ENCODE data around the gene PAK1.

Gene PAK1

DNA sequence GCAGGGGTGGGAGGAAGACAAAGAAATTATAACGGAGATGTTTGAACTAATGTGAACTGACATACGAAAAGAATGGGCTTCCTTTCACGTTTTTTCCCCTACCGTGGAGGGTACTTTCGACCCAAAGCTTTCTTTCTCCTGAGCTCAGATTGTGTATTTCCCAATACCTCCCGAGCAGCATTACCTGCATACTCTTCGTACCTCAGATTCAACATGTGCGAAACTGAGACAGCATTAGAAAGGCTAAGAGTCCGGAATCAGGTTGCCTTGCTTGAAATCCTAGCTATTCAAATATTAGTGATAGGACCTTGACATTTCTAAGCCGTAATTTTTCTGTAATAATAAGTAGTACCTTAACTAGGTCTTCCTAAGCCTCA, 778 bp upstream of the PAK1 start:
- no peak for DNase-seq (ENCODE audit: low spot score)

DNA sequence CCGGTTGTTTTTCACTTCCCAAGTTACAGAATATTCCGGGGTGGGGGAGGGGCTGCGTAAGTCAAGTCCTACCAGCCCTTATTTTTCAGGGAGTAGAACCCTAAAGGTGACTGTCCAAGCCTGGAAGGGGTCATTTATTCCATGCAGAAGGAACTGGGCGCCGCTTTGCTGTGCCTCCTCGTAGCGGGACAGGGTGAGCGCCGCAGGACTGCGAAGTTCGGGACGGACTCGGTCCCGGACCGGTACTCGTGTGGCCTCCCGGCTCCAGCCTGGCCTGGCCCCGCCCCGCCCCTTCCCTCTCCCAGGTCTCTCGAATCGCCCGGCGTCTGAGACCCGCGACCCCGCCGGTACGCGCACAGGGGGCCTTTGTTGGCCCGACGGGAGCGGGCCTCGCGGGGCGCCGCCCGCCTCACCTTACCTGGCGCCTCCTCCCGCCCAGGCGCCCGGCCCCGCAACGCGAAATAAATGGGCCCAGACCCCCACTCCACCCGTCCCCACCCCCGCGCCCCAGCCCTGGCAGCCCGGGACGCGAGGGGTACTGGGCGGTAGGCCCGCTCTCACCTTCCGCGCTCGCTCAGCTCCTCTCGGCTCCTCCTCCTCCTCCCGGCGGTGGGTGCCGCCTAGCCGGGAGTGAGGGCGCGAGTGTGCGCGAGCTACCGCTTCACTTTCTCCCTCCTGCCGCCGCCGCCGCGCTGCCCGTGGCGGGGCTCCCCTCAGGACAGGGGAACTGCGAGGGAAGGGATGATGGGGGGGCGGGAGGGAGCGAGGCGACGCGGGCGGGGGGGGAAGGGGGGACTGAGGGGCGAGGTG, 698 bp downstream of the PAK1 start:
- peak; percentile 54 for DNase-seq (ENCODE audit: low spot score)

DNA sequence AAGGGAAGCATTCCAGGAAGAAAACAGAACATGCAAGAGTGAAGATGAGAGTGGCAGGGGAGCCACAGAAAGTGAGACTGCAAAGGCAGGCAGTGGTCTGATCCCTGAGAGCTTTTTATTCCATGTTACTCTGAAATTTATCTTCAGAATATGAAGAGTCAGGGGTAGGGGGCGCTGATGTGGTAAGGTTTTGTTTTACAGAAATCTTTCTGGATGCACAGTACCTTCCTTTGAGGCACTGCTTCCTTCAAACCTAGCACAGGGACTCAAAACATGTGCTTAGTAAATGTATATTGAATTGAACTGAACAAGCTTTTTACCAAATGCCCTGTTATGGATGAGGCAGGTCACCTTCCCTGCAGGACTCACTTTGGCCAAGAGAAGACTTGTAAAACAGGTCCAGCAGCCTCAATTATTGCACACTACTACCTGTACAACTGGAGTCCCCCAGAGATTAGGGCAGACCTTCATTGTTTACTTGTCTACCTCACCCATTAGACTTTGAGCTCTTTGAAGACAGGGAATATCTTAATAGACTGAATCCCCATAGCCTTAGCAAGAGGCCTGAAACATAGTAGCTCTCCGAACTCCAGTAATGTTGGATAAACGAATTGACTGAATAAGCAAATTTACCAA, 2.2 kb downstream of the PAK1 start:
- no peak for DNase-seq (ENCODE audit: low spot score)

DNA sequence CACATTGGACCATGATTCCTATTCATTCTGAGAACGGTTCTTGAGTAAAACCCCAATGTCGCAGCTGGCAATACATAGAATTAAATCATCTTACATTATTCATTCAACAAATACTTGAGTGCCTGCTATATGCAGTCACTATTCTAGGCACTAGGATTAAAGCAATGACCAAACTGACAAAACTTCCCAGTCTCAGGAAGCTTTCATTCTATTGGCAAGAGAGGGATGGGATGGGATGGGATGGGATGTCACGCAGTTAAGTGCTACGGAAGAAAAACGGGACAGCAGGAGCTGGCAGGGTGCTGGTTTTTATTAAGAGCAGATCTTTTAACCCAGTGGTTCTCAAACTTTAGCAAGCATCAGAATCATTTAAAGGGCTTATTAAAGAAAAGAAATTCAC, 2.9 kb downstream of the PAK1 start:
- DNase-seq (ENCODE audit: low spot score): no peak

DNA sequence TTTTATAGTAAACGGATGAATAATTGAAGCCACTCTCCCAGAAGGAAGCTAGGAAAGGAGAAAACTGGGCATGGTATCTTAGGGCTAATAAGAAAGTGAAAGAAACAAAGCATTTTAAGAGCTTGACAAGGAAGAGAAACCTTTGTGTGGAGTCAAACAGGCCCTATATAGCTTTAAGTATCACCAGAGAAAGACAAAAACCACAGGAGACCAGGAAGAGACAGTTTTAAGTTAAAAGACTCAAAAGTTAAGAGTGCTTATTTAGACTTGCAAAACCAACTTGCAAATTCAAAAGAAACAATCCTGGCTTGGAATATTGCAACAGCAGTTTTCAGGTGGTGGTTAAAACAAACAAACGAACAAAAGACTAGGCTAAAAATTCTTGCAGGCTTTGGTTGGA, 3.4 kb downstream of the PAK1 start:
- DNase-seq (ENCODE audit: low spot score): no peak

DNA sequence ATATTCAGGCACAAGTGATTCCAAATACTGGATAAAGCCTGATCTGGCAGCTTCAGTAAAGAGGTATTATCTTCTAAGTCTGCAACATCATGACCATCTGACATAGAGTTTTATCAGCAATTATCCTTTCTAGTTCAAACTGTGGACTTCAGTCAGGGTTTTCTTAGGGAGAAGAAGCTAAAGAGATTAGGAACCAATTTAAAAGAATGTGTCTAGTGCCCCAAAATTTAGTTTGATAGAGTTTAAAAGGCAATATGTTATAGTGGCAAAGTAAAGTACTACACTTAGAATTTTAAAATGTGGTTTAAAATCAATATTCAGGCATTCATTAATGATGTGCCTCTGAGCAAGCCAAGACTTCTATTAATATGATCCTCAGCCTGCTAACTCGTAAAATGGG, 5.4 kb downstream of the PAK1 start:
- no peak for DNase-seq (ENCODE audit: low spot score)

DNA sequence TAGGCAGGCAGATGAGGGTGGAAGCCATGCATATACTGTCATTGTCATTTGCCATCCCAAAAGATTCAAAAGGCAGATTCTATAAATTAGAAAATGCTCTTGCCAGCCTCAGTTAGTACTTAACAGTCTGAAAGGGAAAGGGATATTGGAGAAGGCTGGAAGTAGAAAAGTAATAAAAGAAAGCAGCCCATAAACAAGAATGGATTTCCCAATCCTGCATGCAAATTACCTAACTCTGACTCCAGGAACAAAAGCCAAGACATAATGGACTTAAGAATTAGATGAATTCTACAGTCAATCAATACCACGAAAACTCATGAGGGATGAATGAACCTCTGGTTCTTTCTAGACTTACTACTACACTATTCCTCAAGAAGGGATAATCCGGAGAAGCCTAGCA, 5.9 kb downstream of the PAK1 start:
- DNase-seq (ENCODE audit: low spot score): no peak

DNA sequence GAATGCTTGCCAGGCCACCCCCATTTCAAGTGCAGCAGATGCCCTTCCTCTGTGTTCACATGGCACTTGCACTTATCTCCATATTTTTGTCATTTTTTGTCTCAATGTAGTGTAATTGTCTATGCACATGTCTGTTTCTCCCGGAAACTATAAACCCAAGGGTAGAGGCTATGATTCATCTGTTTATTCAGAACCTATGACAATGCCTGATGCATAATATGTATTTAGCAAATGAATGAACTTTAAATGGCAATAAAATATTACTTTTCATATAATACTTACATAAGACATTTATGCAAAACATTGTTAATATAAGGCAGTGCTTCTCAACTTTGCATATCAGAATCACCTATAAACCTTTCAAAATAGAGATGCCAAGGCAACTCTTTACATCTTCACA, 6.7 kb downstream of the PAK1 start:
- DNase-seq (ENCODE audit: low spot score): no peak

DNA sequence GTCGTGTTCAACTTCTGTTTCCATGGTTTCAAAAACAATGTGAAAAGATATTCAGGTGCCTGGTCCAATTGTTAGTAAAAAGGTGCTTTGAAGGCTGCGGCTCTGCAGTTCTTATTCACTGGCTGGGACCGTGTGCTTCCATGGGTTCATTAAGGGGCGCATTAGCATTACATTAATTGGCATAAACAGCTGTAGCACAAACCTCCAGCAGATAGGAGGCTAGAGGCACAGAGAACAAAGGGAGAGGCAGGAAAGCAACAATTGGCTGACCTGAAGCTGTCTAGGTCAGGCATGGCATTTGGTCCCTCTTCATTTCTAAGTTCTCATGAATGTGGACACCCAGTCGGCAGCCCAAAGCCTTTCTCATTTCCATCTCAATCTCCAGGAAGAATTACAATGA, 16.6 kb downstream of the PAK1 start:
- no peak for DNase-seq (ENCODE audit: low spot score)

DNA sequence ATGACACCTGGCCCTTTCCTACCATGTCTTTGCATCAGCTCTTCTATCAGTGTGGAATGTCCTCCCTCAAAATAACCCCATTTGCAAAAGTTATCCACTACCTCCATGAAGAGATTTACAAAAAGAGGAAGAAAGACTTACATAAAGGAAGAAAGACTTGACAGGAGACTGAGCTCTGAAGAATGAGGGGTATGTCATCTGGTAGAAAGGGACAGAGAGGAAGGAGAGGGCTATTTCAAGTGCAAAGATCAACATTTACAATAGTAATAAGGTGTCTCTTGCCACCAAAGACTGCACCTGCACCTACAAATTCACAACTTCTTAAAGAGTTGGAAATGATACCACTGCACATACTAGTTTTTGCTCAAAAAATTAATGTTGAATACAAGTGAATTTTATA, 18.2 kb downstream of the PAK1 start:
- DNase-seq (ENCODE audit: low spot score): no peak

DNA sequence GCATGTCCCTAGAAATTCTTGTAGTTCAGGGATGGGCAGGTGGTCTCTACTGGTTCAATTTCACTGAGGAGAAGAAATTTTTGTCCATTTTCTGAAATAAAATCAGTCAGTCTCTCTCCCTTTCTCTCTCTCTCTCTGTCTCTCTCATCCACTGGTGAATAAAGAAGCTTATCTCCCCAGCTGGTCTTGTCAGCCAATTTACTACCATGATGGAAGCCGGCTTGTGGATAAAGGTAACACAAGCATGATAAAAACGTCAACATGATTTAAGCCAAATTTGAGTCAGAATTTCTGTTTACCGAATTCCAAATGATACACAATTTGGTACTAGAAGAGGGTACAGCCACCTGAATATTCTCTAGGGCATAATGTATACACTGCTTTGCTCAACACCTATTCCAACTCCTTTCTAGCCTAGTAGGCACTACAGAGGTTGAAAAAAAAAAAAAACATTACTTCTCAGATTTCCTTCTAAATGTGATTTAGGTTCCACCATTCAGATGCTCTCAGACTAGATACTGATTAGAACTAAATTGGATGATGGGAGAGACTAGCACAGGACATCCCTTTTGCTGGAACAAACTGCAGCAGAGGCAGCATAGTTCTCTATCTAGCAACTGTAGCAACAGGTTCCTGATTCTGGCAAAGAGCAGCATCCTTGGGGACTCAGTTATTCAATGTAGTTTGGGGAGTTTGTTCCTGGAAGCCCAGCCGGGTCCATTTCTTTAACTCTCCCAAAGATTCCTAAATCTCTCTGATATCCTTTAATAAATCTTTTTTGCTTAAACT, 18.8 kb downstream of the PAK1 start:
- DNase-seq (ENCODE audit: low spot score): no peak

DNA sequence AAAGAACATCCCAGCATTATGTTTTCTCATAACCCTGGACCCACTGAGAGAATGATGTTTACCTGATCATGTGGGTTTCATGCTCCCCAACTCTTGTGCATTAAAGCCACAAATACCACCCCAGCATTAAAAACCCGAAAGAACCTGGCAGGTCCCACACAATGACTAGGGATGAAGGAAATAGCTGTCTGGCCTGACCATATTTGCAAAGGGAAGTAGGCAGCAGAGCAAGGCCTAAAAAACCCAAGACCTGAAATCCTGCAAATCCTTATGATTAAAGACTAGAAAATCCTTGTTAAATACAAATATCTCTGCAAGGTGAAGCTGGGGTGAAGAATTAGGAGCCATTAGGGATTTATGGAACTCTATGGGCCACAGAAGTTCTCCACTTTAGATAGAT, 23.7 kb downstream of the PAK1 start:
- DNase-seq (ENCODE audit: low spot score): no peak

DNA sequence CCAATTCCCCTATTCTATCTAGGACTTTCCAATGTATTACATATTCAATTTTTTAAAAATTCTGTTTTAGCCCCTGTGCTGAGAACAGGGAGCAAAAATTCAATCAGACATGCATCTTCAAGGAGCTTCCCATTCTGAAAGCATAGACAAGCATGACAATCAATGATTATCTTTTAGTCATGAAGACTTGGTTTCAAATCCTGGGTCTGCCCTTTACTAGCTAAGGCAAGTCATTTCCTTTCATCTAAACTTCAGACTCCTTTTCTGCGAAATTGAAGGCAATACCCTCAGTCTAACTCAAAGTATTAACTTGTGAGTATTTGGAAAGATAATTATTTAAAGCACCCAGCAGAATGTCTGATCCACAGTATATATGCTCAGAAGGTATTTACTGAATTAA, 24.1 kb downstream of the PAK1 start:
- DNase-seq (ENCODE audit: low spot score): no peak

DNA sequence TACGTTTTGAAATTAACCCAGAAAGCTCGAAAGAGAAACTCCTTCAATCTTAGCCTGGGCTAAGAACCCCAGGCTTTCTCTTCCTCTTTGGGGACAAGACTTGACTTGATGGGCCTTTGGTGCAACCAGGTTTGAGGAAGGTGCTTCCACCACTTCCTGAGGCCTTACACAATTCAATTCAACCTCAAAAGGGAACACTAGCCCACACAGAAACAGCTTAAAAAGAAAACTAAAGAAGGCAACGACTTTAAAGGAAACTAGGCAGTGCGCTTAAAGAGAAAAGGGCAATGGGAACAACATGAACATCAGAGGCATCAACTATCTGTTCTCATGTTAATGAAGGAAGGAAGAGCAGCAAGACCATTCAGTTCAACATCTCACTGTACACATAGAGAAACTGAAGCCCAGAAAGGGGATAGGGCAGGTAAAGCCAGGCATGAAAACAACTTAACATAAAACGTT, 24.8 kb downstream of the PAK1 start:
- DNase-seq (ENCODE audit: low spot score): no peak

DNA sequence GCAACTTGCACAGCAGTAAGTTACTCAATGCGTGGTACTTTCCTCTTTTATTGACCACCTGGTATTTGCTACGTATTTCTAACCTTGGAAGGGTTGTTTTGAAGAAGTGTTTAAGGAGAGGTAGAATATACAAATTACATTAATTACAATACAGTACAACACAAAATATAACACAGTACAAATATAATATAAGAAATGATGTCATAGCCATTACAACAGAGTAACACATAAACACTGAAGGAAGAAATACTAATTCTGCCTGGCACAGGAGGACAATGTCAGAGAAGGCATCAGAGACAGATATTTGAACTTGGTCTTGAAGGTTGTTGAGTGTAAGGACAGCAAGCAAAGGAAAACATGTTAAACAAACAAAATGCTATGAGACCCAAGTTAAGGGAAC, 25.6 kb downstream of the PAK1 start:
- DNase-seq (ENCODE audit: low spot score): no peak

DNA sequence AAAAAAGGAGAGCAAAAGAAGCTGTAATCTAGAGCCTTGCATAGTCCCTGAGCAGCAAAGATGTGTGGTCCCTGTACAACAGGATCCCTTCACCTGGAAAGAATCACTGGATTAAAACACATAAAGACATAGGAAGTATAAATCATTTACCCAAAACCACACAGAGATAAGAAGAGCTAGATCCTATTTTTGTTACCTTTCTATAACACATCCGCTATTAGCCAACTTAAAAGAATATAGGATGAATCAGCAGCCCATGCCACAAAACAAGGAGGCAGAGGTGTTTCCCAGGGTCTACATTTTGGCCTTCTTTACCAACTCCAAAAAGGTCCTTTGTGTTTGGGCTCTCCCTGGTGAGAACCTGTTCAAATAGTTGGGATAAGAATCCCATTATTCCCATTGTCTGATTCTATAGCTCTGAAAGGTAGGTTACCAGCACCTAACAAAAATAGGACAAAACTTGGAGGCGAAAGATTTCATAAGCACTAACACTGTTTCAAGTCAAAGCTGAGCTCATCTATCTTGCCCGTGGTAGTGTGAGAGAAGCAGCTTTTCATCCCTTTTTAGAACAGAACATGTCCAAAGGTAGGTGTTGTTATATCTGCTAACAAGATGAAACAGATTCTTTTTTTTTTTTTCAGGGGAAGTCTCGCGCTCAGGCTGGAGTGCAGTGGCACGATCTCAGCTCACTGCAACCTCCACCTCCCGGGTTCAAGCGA, 26.8 kb downstream of the PAK1 start:
- peak; percentile 39 for DNase-seq (ENCODE audit: low spot score)

DNA sequence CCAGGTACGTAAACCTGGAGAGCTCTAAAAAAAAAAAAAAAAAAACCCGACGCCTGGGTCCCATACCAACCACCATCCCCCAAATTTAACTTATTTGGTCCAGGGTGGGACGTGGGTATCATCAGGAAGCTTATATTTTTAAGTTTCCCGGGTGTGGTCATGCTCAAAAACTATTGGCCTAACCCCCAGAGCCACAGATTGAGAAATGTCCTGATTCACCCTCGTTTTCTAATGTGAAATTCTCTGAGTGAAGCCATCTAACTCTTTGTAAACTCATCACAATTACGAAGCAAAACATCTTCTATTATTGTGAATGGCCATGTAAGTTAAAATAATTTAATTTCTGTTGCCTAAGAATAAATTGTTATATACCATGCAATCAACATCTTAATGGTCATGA, 29.6 kb downstream of the PAK1 start:
- DNase-seq (ENCODE audit: low spot score): no peak

DNA sequence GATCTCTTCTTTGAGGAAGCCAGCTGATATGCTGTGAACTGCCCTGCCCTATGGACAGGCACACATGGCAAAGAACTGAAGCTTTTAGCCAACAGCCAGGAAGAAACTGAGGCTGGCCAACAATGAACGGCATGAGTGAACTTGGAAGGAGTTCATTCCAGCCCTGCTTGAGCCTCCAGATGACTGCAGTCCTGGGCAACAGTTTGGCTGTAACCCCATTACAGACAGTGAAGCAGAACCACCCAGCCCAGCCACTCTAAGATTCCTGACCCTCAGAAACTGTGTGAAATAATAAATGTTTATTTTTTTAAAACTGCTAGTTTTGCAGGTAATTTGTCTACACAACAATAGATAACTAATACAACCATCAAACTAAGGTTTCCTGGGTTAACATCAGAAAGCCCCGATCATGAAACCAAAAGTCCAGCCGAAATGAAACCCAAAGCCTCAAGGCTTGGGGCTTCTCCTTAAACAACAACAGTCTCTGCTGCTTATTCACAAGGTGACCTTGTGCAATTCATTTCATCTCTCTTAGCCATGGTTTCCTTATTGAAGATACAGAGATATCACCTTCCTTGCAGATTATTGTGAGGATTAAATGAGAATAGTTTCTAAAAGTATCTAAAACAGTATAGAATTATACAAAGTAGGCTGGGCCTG, 31.4 kb downstream of the PAK1 start:
- no peak for DNase-seq (ENCODE audit: low spot score)

DNA sequence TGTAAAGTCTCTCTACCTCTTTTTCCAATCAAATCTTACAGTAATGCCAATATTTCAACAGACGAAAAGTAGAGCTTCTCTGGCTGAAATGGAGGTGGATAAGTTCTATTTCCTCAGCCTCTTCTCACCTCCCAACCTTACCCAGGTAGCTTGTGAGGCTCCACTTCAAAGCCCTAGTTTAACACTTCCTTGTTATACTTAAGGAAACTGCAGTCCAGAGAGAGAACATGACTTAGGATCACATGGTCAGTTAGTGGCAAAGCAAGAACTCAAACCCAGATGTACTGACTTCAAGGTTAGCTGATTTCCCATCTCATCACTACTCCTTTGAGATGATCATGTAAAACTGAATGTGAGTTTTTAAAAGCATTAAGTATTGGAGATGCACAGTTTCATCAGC, 32.5 kb downstream of the PAK1 start:
- DNase-seq (ENCODE audit: low spot score): no peak

DNA sequence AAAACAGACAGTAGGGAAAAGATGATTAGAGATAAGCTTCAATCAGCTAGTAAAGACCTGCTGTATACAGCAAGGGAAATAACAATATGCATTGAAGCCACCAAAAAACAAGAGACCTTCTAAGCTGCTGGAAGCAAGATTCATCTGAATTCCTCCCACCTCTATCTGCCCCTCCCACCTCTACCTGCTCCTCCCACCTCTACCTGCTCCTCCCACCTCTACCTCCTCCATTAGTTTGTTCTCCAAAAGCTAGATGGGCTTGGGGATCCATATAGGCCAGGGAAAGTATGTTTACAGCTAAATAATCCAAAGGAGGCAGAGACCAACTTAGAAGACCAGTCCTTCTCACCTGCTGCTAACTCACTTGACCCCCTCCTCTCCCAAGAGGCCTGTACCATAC, 33.2 kb downstream of the PAK1 start:
- no peak for DNase-seq (ENCODE audit: low spot score)

DNA sequence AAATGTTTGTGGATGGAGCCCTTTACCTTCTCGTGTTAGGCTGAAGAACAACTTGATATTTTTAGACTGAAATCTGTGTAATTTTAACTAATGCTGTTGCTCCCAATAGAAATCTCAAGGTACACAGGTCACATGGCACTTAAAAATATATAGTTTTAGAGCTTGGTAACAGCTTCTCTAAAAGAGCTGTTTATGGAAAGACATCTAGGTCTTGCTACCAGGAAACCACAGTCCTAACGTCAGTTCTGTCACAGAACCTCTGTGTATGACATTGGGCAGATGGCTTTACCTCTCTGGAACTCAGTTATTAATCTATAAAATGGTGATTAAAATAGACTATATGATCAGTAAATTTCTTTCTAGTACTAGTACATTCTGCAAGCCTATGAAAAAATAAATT, 35.4 kb downstream of the PAK1 start:
- no peak for DNase-seq (ENCODE audit: low spot score)

DNA sequence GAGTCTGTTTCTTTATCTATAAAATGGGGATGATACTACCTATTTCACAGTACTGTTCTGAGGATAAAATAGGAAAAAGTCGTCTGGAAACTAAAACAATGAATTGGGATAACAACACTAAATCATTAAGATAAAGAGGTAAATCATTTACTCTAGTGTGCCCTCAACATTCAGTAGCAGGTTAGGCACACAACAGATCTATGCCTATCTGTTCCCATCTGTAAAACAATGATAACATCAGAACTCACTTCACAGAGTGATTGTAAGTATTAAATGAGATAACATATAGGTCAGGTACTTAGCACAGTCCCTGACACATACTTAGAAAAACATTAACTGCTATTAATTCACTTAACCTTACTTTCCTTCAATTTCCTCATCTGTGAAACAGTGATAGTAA, 36.9 kb downstream of the PAK1 start:
- DNase-seq (ENCODE audit: low spot score): no peak
